ENCODE data around the gene PTPRJ.

- TF ChIP-seq CTCF (IDR thresholded peaks at IDR 0.05; ENCODE audit: low read depth, low read length, missing input control) (no peak), EGR1 (IDR thresholded peaks at IDR 0.05; ENCODE audit: low read depth in 2 of 2) (no peak), ZBTB33 (IDR thresholded peaks at IDR 0.05) (no peak), ATF3 (IDR thresholded peaks at IDR 0.05) (no peak), REST (IDR thresholded peaks at IDR 0.05) (no peak), JUND (IDR thresholded peaks at IDR 0.05) (no peak), TAF1 (conservative IDR thresholded peaks at IDR 0.05) (no peak)
Measured at GRCh38 chr11:48081151-48082010, 101.0 kb downstream of the PTPRJ start.

Data from liver (tissue), 3 donors.